PC-9 (cell line): Measurements from ENCODE around the gene C17orf78. TPM values are rescaled to one million over a fixed set of nuclear protein-coding genes. Genes with fewer than 3 reads are reported as not detected.

Source experiments
- BruUV-seq: library from RNA; stranded (reverse); fragments of 400-500 nt; replicated peaks from 2 replicates; lab custom pipeline; 2021; lab: Mats Ljungman, UMichigan
- CTCF ChIA-PET: fragments of 300-600 bp; sonication (Branson Sonifier 250); formaldehyde crosslinking; loops from one replicate; lab custom pipeline; 2022; ENCODE audit warnings: antibody characterized with exemption; lab: Charles Lee
- POLR2A ChIA-PET: fragments of 300-600 bp; sonication (Branson Sonifier 250); formaldehyde crosslinking; loops from one replicate; lab custom pipeline; 2022; ENCODE audit warnings: antibody characterized with exemption; ENCODE audit not compliant: unreplicated experiment; lab: Charles Lee
- DNase-seq, 2 experiments: peaks; one replicate each; pipeline versions ENCODE4 v3.0.0 to v3.0.0-alpha.2; 2015 to 2022; ENCODE audit warnings: mixed read lengths in 1 of 2
- H2AFZ ChIP-seq: fragments of 200-600 bp; sonication (generic); 2 replicates; pipeline ENCODE4 v1.8.1; 2017; ENCODE audit warnings: antibody characterized with exemption
- H3F3A ChIP-seq: fragments of 200-600 bp; sonication (generic); 2 replicates; pipeline ENCODE4 v1.8.1; 2017; ENCODE audit warnings: antibody characterized with exemption, mild to moderate bottlenecking, low read depth; ENCODE audit not compliant: insufficient read depth
- H3K27ac ChIP-seq: fragments of 200-600 bp; sonication (generic); 2 replicates; pipeline ENCODE4 v1.6.1; 2016; ENCODE audit warnings: mixed run types
- H3K27me3 ChIP-seq: fragments of 200-600 bp; sonication (generic); 2 replicates; pipeline ENCODE4 v1.6.1; 2016; ENCODE audit warnings: low read depth, mixed run types; ENCODE audit not compliant: insufficient read depth
- H3K36me3 ChIP-seq: fragments of 200-600 bp; sonication (generic); 2 replicates; pipeline ENCODE4 v1.6.1; 2016; ENCODE audit warnings: low read depth, mixed run types
- H3K4me1 ChIP-seq: fragments of 200-600 bp; sonication (generic); replicated peaks from 2 replicates; pipeline ENCODE4 v1.6.1; 2016; ENCODE audit warnings: mixed run types; ENCODE audit not compliant: insufficient read depth
- H3K4me2 ChIP-seq: fragments of 200-600 bp; sonication (generic); 2 replicates; pipeline ENCODE4 v1.6.1; 2017; ENCODE audit warnings: mixed run types
- H3K4me3 ChIP-seq: fragments of 200-600 bp; sonication (generic); 2 replicates; pipeline ENCODE4 v1.6.1; 2016; ENCODE audit warnings: mixed run types
- H3K79me2 ChIP-seq: fragments of 200-600 bp; sonication (generic); 2 replicates; pipeline ENCODE4 v1.6.1; 2017; ENCODE audit warnings: low read depth, mixed run types
- H3K9me2 ChIP-seq: fragments of 200-600 bp; sonication (generic); 2 replicates; pipeline ENCODE4 v1.8.1; 2017; ENCODE audit warnings: mild to moderate bottlenecking; ENCODE audit not compliant: insufficient read depth
- H3K9me3 ChIP-seq: fragments of 200-600 bp; sonication (generic); 2 replicates; pipeline ENCODE4 v1.8.1; 2016; ENCODE audit warnings: low read depth; ENCODE audit not compliant: insufficient read depth
- H4K20me1 ChIP-seq: fragments of 200-600 bp; sonication (generic); 2 replicates; pipeline ENCODE4 v1.8.1; 2017; ENCODE audit not compliant: insufficient read depth
- EZH2 ChIP-seq: fragments of 200-600 bp; sonication (generic); IDR thresholded peaks from 2 replicates; pipeline ENCODE4 v1.8.0; 2017; ENCODE audit warnings: antibody characterized with exemption, low read depth
- intact Hi-C: fragments of 100-400 bp; cut with micrococcal nuclease; formaldehyde crosslinking; loops from one replicate; pipeline ENCODE4 v1.10.0; 2022; ENCODE audit not compliant: unreplicated experiment
- total RNA-seq: library from RNA; stranded (reverse); gene quantifications from 2 replicates; pipeline ENCODE4 v1.2.3, GENCODE V29; 2021
- TF ChIP-seq, protein P1 (sequence below): fragments of 200-600 bp; sonication (generic); conservative IDR thresholded peaks from 2 replicates; pipeline ENCODE4 v1.6.1; 2017; ENCODE audit warnings: mixed run types, antibody characterized with exemption, mild to moderate bottlenecking, moderate library complexity

C17orf78 gene
- total RNA-seq, 1 experiment from 2014 or later, result not detected

GRCh38 chr17:37365589-37365988 is 10.2 kb upstream of the C17orf78 start:
- intact Hi-C loops, result no loop called here
- no peaks in the 10 kb centered on the region for H3K36me3 ChIP-seq

GRCh38 chr17:37368577-37368976 is 7.2 kb upstream of the C17orf78 start:
- no peaks in the 10 kb centered on the region for H3K27me3 ChIP-seq
- ChIA-PET CTCF (no interaction called here), POLR2A (no interaction called here)
- TF ChIP-seq, protein P1, sequence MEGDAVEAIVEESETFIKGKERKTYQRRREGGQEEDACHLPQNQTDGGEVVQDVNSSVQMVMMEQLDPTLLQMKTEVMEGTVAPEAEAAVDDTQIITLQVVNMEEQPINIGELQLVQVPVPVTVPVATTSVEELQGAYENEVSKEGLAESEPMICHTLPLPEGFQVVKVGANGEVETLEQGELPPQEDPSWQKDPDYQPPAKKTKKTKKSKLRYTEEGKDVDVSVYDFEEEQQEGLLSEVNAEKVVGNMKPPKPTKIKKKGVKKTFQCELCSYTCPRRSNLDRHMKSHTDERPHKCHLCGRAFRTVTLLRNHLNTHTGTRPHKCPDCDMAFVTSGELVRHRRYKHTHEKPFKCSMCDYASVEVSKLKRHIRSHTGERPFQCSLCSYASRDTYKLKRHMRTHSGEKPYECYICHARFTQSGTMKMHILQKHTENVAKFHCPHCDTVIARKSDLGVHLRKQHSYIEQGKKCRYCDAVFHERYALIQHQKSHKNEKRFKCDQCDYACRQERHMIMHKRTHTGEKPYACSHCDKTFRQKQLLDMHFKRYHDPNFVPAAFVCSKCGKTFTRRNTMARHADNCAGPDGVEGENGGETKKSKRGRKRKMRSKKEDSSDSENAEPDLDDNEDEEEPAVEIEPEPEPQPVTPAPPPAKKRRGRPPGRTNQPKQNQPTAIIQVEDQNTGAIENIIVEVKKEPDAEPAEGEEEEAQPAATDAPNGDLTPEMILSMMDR, result no peak
- TF ChIP-seq EZH2, result no peak
- peaks cover 10% of the 10 kb centered on the region; the same call in 1 of the 2 replicates for H3F3A ChIP-seq
- H3K4me3 ChIP-seq, result no peak overlapping the region
- no peak overlapping the region for H2AFZ ChIP-seq
- no TSS peak for BruUV-seq
- H3K27ac ChIP-seq, result no peak overlapping the region
- intact Hi-C loops, result no loop called here
- no peaks in the 10 kb centered on the region for H3K36me3 ChIP-seq
- DNase-seq, result no peak
- H3K9me2 ChIP-seq, result no peaks in the 10 kb centered on the region
- H3K4me1 ChIP-seq, result 0 out of 2 replicates have a peak, but pooled peaks cover 2% of the 10 kb centered on the region
- no peaks in the 10 kb centered on the region for H3K79me2 ChIP-seq
- no peaks in the 10 kb centered on the region for H4K20me1 ChIP-seq
- H3K4me2 ChIP-seq, result no peak overlapping the region
- H3K9me3 ChIP-seq, result no peaks in the 10 kb centered on the region

More at GRCh38 chr17:37365589-37365988, 10.2 kb upstream of the C17orf78 start:
- no peak overlapping the region for H3K4me3 ChIP-seq
- no peaks in the 10 kb centered on the region for H3K9me2 ChIP-seq
- H3F3A ChIP-seq, result peaks cover 10% of the 10 kb centered on the region; the same call in 1 of the 2 replicates
- H3K27me3 ChIP-seq, result no peaks in the 10 kb centered on the region
- POLR2A ChIA-PET, result no interaction called here
- H3K27ac ChIP-seq, result no peak overlapping the region
- no peak overlapping the region for H3K4me2 ChIP-seq
- no peak for TF ChIP-seq EZH2
- TF ChIP-seq, protein P1, result no peak
- DNase-seq, result no peak
- no peaks in the 10 kb centered on the region for H3K79me2 ChIP-seq
- no peaks in the 10 kb centered on the region for H4K20me1 ChIP-seq
- H3K9me3 ChIP-seq, result no peaks in the 10 kb centered on the region
- peaks cover 15% of the 10 kb centered on the region for H3K4me1 ChIP-seq
- no peak overlapping the region for H2AFZ ChIP-seq
- CTCF ChIA-PET, result no interaction called here
- no TSS peak for BruUV-seq

DNA sequence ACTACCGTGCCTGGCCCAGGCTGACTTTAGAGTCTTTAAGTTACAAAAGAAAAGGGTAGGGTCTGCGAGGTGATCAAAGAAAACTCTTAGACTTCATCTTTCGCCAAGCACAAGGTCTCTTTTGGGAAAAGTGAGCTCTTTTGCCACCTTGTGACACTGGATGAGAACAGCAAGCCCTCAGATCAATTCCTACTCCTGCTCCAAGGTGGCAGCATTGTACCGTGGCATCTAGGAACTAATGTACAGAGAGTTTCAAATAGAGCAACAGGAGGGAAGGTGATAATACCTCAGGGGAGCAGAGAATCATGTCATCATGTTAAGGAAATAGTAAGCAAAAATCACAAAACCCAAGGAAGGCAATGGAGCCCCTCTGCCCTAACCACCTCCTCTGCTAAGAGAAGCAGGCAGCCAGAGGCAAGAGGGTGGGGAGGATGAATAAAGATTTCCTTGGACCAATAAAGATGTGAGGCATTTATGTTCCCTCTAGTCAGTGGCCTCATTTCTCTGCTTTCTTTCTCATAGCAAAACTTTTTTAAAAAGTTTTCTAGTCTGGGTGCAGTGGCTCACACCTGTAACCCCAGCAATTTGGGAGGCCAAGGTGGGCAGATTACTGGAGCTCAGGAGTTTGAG is 2.1 kb upstream of the C17orf78 start:
- ChIA-PET CTCF (interaction anchor here (0.5 to 1.6 kb wide), 17 partner anchors 15 to 1039 kb away, joined by 3 to 7 read pairs (median 4); partner anchors contain the start of genes ACACA and TADA2A), POLR2A (interaction anchor here (0.6 to 0.8 kb wide), 4 partner anchors 14 to 1192 kb away, joined by 3 to 6 read pairs (median 4); no protein-coding TSS in a partner anchor)
- BruUV-seq, result no TSS peak
- Histone ChIP-seq H3K9me3 (no peaks in the 10 kb centered on the region), H3K36me3 (no peaks in the 10 kb centered on the region), H3K4me3 (no peak overlapping the region), H3K27me3 (no peaks in the 10 kb centered on the region), H3K4me2 (no peak overlapping the region), H3K9me2 (no peaks in the 10 kb centered on the region), H3K4me1 (no peaks in the 10 kb centered on the region), H3K27ac (no peak overlapping the region), H3K79me2 (no peaks in the 10 kb centered on the region), H4K20me1 (no peaks in the 10 kb centered on the region), H3F3A (no peaks in the 10 kb centered on the region), H2AFZ (no peak overlapping the region)
- TF ChIP-seq EZH2, result no peak
- TF ChIP-seq, protein P1, result peak; percentile 96
- intact Hi-C loops, result loop anchor here (2.0 to 5.0 kb wide), 3 partner anchors 23 to 746 kb away; no protein-coding TSS in a partner anchor
- DNase-seq, result peak; percentile 73
